Neural cell (in vitro differentiated cells): ENCODE measurements around the gene FNDC3B. TPM values are rescaled to one million over a fixed set of nuclear protein-coding genes. Genes with fewer than 3 reads are reported as not detected.
A peak's percentile ranks its signal among the peaks of the same experiment; 100 is the strongest.

ENCODE experiments used
- H2AFZ ChIP-seq: fragments of 200-600, 300-800 bp; sonication (generic), shearing (Covaris generic); 2 replicates; pipeline ENCODE4 v1.6.0; 2014; ENCODE audit warnings: low read depth, mild to moderate bottlenecking, antibody characterized with exemption, low read length, moderate library complexity
- H3F3A ChIP-seq: fragments of 200-600 bp; shearing (Covaris generic); 2 replicates; pipeline ENCODE4 v1.6.1; 2016; ENCODE audit warnings: mild to moderate bottlenecking, moderate library complexity, mixed read lengths, antibody characterized with exemption, low read length; ENCODE audit not compliant: insufficient read depth, poor library complexity, severe bottlenecking
- H3K27ac ChIP-seq: fragments of 200-600, 300-800 bp; sonication (generic), shearing (Covaris generic); 2 replicates; pipeline ENCODE4 v1.5.1; 2014; ENCODE audit warnings: mild to moderate bottlenecking, low read length, moderate library complexity
- H3K27me3 ChIP-seq: fragments of 300-800, 200-600 bp; sonication (generic), shearing (Covaris generic); 2 replicates; pipeline ENCODE4 v1.6.0; 2014; ENCODE audit warnings: mild to moderate bottlenecking, low read depth, low read length, moderate library complexity; ENCODE audit not compliant: insufficient read depth
- H3K36me3 ChIP-seq: fragments of 300-800, 200-600 bp; sonication (generic), shearing (Covaris generic); 2 replicates; pipeline ENCODE4 v1.5.1; 2014; ENCODE audit warnings: mild to moderate bottlenecking, antibody characterized with exemption, low read length, moderate library complexity; ENCODE audit not compliant: insufficient read depth
- H3K4me2 ChIP-seq: fragments of 300-800, 200-600 bp; sonication (generic), shearing (Covaris generic); 2 replicates; pipeline ENCODE4 v1.6.0; 2014; ENCODE audit warnings: mild to moderate bottlenecking, low read length
- H3K4me3 ChIP-seq: fragments of 300-800, 200-600 bp; sonication (generic), shearing (Covaris generic); 2 replicates; pipeline ENCODE4 v1.5.1; 2014; ENCODE audit warnings: mild to moderate bottlenecking, low read length, moderate library complexity
- H3K79me2 ChIP-seq: fragments of 200-600 bp; shearing (Covaris generic); replicated peaks from 2 replicates; pipeline ENCODE4 v1.6.0; 2014; ENCODE audit warnings: mild to moderate bottlenecking, low read length, moderate library complexity; ENCODE audit not compliant: insufficient read depth
- H3K9ac ChIP-seq: fragments of 300-800, 200-600 bp; sonication (generic), shearing (Covaris generic); 2 replicates; pipeline ENCODE4 v1.6.1; 2016; ENCODE audit warnings: mild to moderate bottlenecking, low read length, mixed read lengths
- H3K9me2 ChIP-seq: fragments of 200-600 bp; shearing (Covaris generic); 2 replicates; pipeline ENCODE4 v1.6.1; 2016; ENCODE audit warnings: mild to moderate bottlenecking, low read length, mixed read lengths; ENCODE audit not compliant: insufficient read depth
- H3K9me3 ChIP-seq: fragments of 200-600, 300-800 bp; sonication (generic), shearing (Covaris generic); 2 replicates; pipeline ENCODE4 v1.6.1; 2016; ENCODE audit warnings: mild to moderate bottlenecking, mixed run types, low read length, moderate library complexity, mixed read lengths
- H4K20me1 ChIP-seq: fragments of 200-600 bp; shearing (Covaris generic); 2 replicates; pipeline ENCODE4 v1.6.1; 2016; ENCODE audit warnings: mild to moderate bottlenecking, mixed run types; ENCODE audit not compliant: insufficient read depth
- CTCF ChIP-seq: fragments of 450-650 bp; IDR thresholded peaks from 2 replicates; pipeline ENCODE4 v1.5.1; 2014; ENCODE audit warnings: antibody characterized with exemption, mild to moderate bottlenecking, moderate library complexity; ENCODE audit not compliant: poor library complexity, severe bottlenecking
- EP300 ChIP-seq: fragments of 450-650 bp; conservative IDR thresholded peaks from 2 replicates; pipeline ENCODE4 v1.6.1; 2014; ENCODE audit warnings: antibody characterized with exemption, mild to moderate bottlenecking, moderate library complexity; ENCODE audit not compliant: poor library complexity, severe bottlenecking
- EZH2 ChIP-seq: fragments of 200-600, 300-800 bp; shearing (Covaris generic), sonication (generic); IDR thresholded peaks from 2 replicates; pipeline ENCODE4 v1.6.1; 2014; ENCODE audit warnings: antibody characterized with exemption, low read length, borderline replicate concordance, mild to moderate bottlenecking; ENCODE audit not compliant: insufficient read depth, poor library complexity, severe bottlenecking
- MXI1 ChIP-seq: fragments of 450-650 bp; conservative IDR thresholded peaks from 2 replicates; pipeline ENCODE4 v1.6.1; 2014; ENCODE audit warnings: antibody characterized with exemption, mild to moderate bottlenecking; ENCODE audit not compliant: poor library complexity, severe bottlenecking
- POLR2AphosphoS5 ChIP-seq: IDR thresholded peaks from 2 replicates; pipeline ENCODE4 v1.6.1; 2012
- RAD21 ChIP-seq: fragments of 450-650 bp; conservative IDR thresholded peaks from 2 replicates; pipeline ENCODE4 v1.6.1; 2014; ENCODE audit warnings: antibody characterized with exemption, mild to moderate bottlenecking, moderate library complexity
- REST ChIP-seq: IDR thresholded peaks from 2 replicates; pipeline ENCODE4 v1.6.1; 2012; ENCODE audit warnings: borderline replicate concordance
- SMC3 ChIP-seq: fragments of 450-650 bp; conservative IDR thresholded peaks from 2 replicates; pipeline ENCODE4 v1.6.1; 2014; ENCODE audit warnings: antibody characterized with exemption, mild to moderate bottlenecking, moderate library complexity; ENCODE audit not compliant: poor library complexity
- TAF1 ChIP-seq: IDR thresholded peaks from 2 replicates; pipeline ENCODE4 v1.6.1; 2012; ENCODE audit warnings: low read depth
- polyA plus RNA-seq: library from polyadenylated mRNA; depleted of rRNA; stranded (reverse); fragments of >200 nt; gene quantifications from 2 replicates; pipeline ENCODE4 v1.2.3, GENCODE V29; 2014

The FNDC3B gene
- polyA plus RNA-seq, 1 donor from 2014 or later, result 4.9 TPM

GRCh38 chr3:172340583-172340982 lies 301.2 kb downstream of the FNDC3B start:
- Histone ChIP-seq H3K36me3 (no peaks in the 10 kb centered on the region), H3K4me2 (no peak overlapping the region), H3K9me2 (no peaks in the 10 kb centered on the region), H4K20me1 (no peaks in the 10 kb centered on the region), H3K4me3 (no peak overlapping the region), H3K27ac (no peak overlapping the region), H3F3A (no peaks in the 10 kb centered on the region), H2AFZ (no peak overlapping the region), H3K79me2 (no peaks in the 10 kb centered on the region), H3K9me3 (no peaks in the 10 kb centered on the region), H3K9ac (no peak overlapping the region), H3K27me3 (no peaks in the 10 kb centered on the region)
- TF ChIP-seq TAF1 (no peak), SMC3 (no peak), CTCF (no peak), POLR2AphosphoS5 (no peak), EZH2 (no peak)

GRCh38 chr3:172341482-172342059 lies 302.2 kb downstream of the FNDC3B start:
- Histone ChIP-seq H3K79me2 (no peaks in the 10 kb centered on the region), H2AFZ (no peak overlapping the region), H3K9me3 (no peaks in the 10 kb centered on the region), H3F3A (no peaks in the 10 kb centered on the region), H3K4me2 (no peak overlapping the region), H3K27ac (no peak overlapping the region), H3K9me2 (no peaks in the 10 kb centered on the region), H3K4me3 (no peak overlapping the region), H3K9ac (no peak overlapping the region), H3K36me3 (no peaks in the 10 kb centered on the region), H3K27me3 (no peaks in the 10 kb centered on the region), H4K20me1 (no peaks in the 10 kb centered on the region)
- TF ChIP-seq EP300, result no peak
- no peak for TF ChIP-seq EZH2
- no peak for TF ChIP-seq REST
- peak; percentile 90 for TF ChIP-seq RAD21
- no peak for TF ChIP-seq TAF1
- TF ChIP-seq POLR2AphosphoS5, result no peak
- peak; percentile 87 for TF ChIP-seq CTCF
- TF ChIP-seq SMC3, result peak; percentile 91
- no peak for TF ChIP-seq MXI1
